Germinal center (tissue), 1 donor: ENCODE measurements around the gene UQCR11.

Source experiments
- DNase-seq: peaks from one replicate; pipeline ENCODE4 v3.0.0; 2012; ENCODE audit warnings: mixed read lengths, low spot score

The UQCR11 gene

DNA sequence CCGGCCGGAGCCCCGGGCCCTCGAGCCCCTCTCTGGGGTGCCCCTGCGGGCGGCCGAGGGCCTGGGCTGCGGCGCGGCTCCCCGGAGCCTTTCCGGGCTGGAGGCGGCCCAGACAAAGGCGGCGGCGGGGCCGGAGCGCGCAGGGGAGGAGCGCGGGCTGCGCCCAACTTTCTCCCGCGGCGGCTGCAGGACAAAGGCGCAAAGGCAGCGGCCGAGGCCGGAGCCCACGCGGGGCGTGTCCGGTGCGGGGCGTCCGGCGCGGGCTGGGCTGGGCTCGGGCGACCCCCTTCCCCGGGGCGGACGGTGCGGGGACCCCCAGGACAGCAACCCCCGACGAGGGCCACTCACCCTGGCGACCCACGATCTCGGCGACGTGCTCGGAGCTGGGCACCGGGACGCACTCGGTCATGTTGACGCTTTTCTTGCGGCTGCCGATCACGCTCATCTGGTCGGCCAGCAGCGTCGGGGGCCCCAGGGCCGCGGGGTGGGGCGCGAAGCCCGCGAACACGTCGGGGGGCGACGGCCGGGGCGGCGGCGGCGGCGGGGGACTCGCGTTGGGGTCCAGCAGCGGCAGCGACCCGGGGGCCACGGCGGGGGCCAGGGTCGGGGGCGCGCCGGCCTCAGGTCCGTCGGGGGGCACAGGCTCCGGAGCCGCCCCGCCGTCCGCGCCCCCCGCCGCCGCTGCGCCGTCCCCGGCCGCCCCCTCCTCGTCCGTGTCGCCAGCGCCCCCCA, 38.0 kb downstream of the UQCR11 start:
- no peak for DNase-seq

GRCh38 chr19:1566392-1567115, 38.7 kb downstream of the UQCR11 start:
- no peak for DNase-seq

DNA sequence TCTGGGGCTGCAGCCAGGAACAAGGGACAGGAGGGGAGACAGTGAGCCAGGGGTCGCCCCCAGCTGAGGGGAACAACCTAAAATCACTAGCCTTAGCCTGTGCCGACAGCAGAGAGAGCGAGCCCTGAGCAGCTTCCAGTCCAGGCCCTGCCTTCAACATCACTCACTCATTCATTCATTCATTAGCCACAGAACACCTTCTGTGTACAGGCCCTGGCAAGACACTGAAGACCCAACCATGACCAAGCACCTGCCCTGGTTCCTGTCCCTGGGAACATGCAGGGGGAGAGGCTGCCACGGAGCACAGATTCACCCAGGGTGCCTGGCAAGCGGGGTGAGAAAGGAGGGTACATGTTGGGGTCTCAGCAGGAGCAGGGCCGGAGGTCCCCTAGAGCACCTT, 42.0 kb downstream of the UQCR11 start:
- DNase-seq: no peak

- no peak for DNase-seq
Observed at GRCh38 chr19:1561236-1561842, 43.9 kb downstream of the UQCR11 start.

DNA sequence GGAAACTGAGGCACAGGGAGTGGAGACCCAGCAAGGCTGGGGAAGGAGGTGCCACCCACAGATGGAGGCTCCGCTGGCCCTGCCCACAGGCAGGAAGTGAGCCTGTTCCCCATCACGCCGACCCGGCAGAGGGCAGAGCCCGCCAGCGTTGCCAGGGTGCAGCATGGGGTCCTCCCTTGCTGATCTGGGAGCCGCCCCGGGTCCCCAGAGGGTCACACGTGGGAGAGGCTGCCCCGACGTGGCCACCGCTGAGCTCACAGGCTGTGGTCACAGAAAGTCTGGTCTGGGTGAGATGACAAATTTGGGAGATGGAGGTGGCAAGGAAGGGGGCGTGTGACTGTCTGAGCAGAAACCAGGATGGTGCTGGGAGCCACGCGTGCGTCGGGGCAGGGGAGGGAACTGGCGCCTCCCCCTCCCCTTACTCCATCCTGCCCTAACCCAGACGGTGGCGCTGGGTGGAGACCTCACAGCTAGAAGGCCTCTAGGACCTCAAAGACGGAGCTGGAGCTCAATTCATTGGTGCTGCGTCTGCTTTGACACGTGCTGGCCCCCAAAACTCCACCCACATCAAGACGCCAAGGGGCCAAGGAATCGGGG, 44.9 kb downstream of the UQCR11 start:
- DNase-seq: no peak

- DNase-seq: no peak
Observed at GRCh38 chr19:1558552-1558951, 46.7 kb downstream of the UQCR11 start.

DNA sequence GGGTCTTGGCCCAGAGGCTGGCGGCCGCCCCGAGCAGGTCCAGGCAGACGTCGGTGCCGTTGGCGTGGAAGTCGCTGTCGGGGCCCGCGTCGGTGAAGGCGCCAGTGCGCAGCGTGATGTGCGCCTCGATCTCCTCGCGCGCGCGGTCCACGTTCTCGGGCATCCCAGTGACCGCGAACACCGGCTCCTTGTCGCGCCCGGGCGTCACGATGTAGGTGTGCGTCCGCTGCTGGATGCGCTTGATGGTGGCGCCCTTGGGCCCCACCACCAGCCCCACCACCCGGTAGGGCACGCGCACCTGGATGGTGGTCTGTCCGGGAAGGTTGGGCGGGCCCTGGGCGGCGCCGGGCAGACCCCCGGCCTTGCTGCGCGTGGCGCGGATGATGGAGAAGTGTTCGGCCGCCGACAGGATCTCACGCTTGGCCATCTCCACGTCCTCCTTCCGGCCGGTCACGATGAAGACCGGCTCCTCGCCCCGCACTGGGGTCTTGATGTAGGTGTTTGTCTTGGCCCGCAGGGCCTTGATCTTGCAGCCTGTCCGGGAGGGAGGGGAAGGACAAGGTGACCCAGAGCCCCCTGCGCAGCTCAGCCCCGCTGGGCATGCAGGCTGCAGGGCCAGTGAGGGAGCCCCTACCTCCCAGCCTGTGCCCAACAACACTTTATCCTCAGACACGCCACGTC, 48.7 kb downstream of the UQCR11 start:
- DNase-seq: no peak

DNA sequence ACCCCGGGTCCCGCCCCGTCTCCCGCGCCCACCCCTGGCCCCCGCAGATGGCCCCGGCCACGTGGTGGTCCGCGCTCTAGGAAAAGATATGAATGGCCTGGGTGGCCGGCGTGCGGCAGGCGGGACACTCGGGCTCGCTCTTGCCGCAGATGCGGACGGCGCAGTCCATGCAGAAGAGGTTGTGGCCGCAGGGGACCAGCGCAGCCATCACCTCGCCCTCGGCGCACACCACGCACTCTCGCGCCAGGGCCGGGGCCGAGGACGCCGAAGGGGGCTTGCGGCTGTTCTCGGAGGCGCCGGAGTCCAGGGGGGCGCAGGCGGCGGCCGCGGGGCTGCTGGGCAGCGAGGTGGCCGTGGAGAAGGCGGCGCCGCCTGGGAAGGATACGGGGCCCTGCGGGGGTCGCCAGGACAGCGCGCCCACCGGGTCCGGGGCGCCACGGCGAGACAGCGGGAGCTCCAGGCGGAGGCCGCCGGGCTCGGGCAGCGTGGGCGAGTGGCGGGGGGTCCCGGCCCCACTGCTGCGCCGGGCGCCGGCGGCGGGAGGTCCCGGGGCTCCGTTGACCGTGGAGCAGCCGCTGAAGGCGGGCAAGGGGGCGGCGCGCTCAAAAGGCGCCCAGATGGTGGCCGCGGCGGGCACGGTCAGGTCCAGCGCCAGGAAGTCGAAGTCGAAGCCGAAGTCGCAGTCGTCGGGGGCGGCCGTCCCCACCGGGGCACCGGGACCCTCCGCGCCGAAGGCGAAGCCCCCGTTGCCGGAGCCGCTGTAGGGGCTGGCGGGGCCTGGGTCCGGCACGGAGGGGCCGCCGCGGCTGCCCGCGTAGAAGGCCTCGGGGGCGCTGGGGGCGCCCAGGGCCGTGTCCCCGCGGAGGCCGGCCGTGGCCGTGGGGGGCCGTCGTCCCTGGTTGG, 49.5 kb downstream of the UQCR11 start:
- no peak for DNase-seq

DNA sequence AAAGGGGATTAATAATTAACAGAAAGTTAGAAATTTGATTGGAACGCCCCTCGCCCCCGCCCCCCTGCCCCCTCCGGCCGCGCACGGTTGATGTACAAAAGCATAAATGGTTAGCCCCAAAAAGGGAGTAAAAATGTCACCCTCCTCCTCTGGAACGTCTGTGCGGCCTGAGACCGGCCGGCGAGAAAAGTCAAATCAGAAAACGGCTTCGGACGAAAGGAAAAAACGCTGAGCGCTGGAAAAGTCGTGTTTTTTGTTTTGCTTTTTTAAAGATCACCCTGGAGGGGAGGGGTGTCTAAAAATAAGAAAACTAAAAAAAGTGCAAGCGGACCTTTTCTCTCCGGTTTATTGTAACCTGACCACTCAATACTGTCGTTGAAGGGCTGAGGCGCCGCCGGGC, 50.3 kb downstream of the UQCR11 start:
- DNase-seq: no peak

DNA sequence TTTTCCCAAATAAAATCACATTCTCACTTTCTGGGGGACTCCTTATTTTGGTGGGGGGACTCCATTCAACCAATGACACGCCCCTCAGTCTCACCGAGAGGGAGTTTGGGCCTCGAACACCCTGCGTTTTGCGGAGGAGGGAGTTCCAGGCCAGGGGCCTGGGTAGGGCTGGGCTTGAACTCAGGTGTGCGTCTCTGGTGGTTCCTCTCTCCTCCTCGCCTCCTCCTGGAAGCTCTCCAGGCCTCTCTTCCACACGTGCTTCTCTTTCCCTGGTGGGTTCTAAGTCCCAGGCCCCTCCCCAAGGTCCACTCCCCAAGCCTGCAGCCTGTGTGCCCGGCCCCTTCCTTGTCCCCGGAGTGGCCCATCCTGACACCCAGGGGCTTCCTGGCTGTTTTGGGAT, 51.8 kb downstream of the UQCR11 start:
- DNase-seq: no peak

DNA sequence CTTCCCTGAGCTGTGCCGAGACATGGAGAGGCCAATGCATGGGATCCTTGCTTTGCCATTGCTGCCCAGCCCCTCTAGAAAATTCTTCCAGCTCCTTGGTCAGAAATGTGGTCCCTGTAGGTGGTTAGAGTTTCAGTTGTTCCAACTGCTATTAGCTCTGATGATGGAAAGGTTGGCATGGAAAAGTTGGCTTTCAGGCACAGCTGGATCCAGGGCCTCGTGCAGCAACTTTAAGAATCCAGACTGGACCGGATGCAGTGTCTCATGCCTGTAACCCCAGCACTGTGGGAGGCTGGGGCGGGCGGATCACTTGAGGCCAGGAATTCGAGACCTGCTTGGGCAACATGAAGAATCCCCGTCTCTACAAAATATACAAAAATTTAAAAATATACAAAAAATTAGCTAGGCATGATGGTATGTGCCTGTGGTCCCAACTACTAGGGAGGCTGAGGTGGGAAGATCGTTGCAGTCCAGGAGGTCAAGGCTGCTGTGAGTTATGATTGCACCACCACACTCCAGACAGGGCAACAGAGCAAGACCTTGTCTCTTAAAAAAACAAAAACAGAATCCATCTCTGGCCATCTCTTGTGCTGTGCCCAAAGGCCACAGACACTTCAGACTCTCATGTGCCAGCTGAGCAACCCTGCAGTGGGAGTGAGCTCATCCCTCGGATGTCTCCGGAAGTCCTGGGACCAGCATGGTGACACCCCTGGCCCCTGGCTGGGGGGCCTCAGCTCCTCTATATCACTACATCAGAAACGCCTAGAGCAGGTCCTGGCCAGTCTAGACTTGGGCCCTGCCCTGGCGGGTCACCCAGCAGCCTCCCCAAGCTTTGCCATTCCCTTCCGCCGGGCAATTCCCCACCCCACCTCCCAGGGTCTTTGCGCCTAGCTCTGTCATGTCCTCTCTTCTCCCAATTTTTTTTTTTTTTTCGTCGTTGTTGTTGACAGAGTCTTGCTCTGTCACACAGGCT, 53.9 kb downstream of the UQCR11 start:
- no peak for DNase-seq

DNA sequence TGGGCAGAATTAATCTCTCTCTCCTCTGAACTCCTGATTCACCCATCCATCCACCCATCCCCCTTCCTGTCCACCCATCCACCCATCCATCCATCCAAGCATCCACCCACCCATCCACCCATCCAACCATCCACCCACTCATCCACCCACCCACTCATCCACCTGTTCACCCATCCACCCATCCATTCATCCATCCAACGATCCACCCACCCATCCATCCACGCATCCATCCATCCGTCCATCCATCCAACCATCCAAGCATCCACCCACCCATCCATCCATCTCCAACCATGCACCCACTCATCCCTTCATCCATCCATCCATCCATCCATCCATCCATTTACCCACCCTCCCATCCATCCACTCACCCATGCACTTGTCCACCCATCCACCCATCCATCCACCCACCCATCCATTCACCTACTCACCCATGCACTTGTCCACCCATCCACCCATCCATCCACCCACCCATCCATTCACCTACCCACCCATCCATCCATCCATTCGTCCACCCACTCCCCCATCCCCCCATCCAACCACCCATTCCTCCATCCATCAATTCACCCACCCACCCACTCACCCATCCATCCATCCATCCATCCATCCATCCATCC, 55.8 kb downstream of the UQCR11 start:
- no peak for DNase-seq
